Measurements from ENCODE around the gene LRRC72. TPM values are rescaled to one million over a fixed set of nuclear protein-coding genes. Genes with fewer than 3 reads are reported as not detected.

Gene LRRC72
- total and polyA plus RNA-seq, 11 donors: not detected

GRCh38 chr7:16606704-16607103 lies 80.1 kb downstream of the LRRC72 start:
- no peaks in the 10 kb centered on the region for H3K9me3 ChIP-seq
- DNase-seq (no peak), ATAC-seq (no peak)
- no peak for TF ChIP-seq POLR2A (IDR thresholded peaks at IDR 0.05)
- TF ChIP-seq, protein P1, sequence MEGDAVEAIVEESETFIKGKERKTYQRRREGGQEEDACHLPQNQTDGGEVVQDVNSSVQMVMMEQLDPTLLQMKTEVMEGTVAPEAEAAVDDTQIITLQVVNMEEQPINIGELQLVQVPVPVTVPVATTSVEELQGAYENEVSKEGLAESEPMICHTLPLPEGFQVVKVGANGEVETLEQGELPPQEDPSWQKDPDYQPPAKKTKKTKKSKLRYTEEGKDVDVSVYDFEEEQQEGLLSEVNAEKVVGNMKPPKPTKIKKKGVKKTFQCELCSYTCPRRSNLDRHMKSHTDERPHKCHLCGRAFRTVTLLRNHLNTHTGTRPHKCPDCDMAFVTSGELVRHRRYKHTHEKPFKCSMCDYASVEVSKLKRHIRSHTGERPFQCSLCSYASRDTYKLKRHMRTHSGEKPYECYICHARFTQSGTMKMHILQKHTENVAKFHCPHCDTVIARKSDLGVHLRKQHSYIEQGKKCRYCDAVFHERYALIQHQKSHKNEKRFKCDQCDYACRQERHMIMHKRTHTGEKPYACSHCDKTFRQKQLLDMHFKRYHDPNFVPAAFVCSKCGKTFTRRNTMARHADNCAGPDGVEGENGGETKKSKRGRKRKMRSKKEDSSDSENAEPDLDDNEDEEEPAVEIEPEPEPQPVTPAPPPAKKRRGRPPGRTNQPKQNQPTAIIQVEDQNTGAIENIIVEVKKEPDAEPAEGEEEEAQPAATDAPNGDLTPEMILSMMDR (IDR thresholded peaks at IDR 0.05): no peak
- H3K27ac ChIP-seq: no peak overlapping the region
- H3K36me3 ChIP-seq: peaks cover 0 to 100% (median 79%) of the 10 kb centered on the region in 9 donors
- H3K27me3 ChIP-seq: no peaks in the 10 kb centered on the region
- H3K4me3 ChIP-seq: no peak overlapping the region
- intact Hi-C loops (cut with DNase I): loop anchor here in 1 of 10 donors (10.0 kb wide), 1 partner anchor 308 kb away; no protein-coding TSS in a partner anchor
- 87 to 91% (median 89%) methylated on average over 3 of the region's 3 CpGs for WGBS, 4 donors
- H3K4me1 ChIP-seq: no peaks in the 10 kb centered on the region

DNA sequence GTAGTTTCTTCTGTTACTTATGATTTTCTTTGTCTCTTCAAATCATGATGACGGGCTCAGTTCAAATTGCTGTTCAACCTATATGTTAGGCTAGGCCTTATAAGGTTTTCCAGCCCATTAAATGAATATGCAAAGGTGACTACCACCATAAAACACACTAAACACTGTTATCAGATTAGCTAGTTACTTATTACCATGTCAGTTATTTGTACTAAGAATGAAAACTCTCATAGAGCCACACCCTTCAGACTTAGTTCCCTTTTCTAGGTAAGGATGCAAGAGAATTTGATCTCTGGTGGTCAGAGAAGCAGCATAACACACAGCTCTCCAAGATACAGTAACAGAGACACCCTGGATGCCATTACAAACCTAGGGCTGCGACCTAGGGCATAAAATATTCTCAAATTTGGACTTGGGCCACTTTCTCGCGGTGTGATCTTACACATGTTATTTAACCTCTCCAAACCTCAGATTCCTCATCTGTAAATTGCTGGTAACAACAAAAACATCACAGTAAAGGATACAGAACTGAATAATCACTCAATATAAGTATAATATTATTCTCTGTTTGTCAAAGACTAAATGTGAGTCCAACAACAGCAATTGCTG lies 83.3 kb downstream of the LRRC72 start:
- intact Hi-C loops (cut with DNase I): loop anchor here in 2 of 10 donors (5.0 to 10.0 kb wide), 2 partner anchors 82 to 305 kb away; no protein-coding TSS in a partner anchor
- H3K4me1 ChIP-seq: no peaks in the 10 kb centered on the region
- peaks cover 0 to 100% (median 77%) of the 10 kb centered on the region in 9 donors for H3K36me3 ChIP-seq
- H3K27ac ChIP-seq: no peak overlapping the region
- 59 to 88% (median 86%) methylated on average over 4 of the region's 4 CpGs for WGBS, 4 donors
- no peak overlapping the region for H3K4me3 ChIP-seq
- TF ChIP-seq POLR2A (IDR thresholded peaks at IDR 0.05): no peak
- TF ChIP-seq, protein P1 (IDR thresholded peaks at IDR 0.05): no peak
- ATAC-seq (no peak), DNase-seq (no peak)
- no peaks in the 10 kb centered on the region for H3K9me3 ChIP-seq
- H3K27me3 ChIP-seq: no peaks in the 10 kb centered on the region

DNA sequence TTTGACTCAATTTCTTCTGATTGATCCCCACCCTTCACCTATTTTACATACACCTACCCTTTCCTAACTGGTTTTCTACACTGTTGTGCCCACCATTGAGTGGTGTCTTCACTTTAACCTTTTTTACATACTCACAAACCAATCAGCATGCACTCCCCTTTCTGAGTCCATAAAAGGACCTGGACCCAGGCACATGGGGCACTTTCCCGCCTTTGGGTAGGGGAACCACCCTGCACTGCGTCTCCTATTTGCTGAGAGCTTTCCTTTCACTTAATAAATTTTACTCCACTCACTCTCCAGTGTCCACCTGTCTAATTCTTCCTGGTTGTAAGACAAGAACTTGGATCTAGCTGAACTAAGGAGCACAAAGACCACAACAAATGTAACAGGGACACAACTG lies 85.1 kb downstream of the LRRC72 start:
- DNase-seq: no peak
- no peak overlapping the region for H3K27ac ChIP-seq
- intact Hi-C loops (cut with DNase I): loop anchor here in 1 of 10 donors (5.0 to 10.0 kb wide), 2 partner anchors 81 to 303 kb away; no protein-coding TSS in a partner anchor
- no peaks in the 10 kb centered on the region for H3K4me1 ChIP-seq
- H3K36me3 ChIP-seq: peaks cover 0 to 100% (median 72%) of the 10 kb centered on the region in 9 donors
- TF ChIP-seq, protein P1 (IDR thresholded peaks at IDR 0.05): no peak
- no peak for TF ChIP-seq POLR2A (IDR thresholded peaks at IDR 0.05)
- no peak for ATAC-seq
- 76 to 100% (median 98%) methylated on average over 2 of the region's 2 CpGs for WGBS, 4 donors
- H3K27me3 ChIP-seq: no peaks in the 10 kb centered on the region
- H3K9me3 ChIP-seq: no peaks in the 10 kb centered on the region
- no peak overlapping the region for H3K4me3 ChIP-seq

GRCh38 chr7:16615228-16615627 lies 88.6 kb downstream of the LRRC72 start:
- no peak for TF ChIP-seq POLR2A (IDR thresholded peaks at IDR 0.05)
- TF ChIP-seq, protein P1 (IDR thresholded peaks at IDR 0.05): no peak
- intact Hi-C loops (cut with DNase I): loop anchor here in 1 of 10 donors (10.0 kb wide), 1 partner anchor 300 kb away; no protein-coding TSS in a partner anchor
- no peaks in the 10 kb centered on the region for H3K27me3 ChIP-seq
- no peak overlapping the region for H3K4me3 ChIP-seq
- no peak for DNase-seq
- ATAC-seq: peak in 1 of 4 donors; percentile 14
- no peaks in the 10 kb centered on the region for H3K9me3 ChIP-seq
- no peak overlapping the region for H3K27ac ChIP-seq
- H3K36me3 ChIP-seq: peaks cover 0 to 100% (median 58%) of the 10 kb centered on the region in 9 donors
- peaks cover 0 to 3% (median 0%) of the 10 kb centered on the region in 12 donors for H3K4me1 ChIP-seq
- 77 to 84% (median 82%) methylated on average over 5 of the region's 5 CpGs for WGBS, 4 donors
